H1 (cell line): ENCODE data around the gene XDH. TPM values are rescaled to one million over a fixed set of nuclear protein-coding genes. Genes with fewer than 3 reads are reported as not detected.

ENCODE experiments used
- CTCF ChIA-PET: fragments of 300-600 bp; sonication (Branson Sonifier 250); formaldehyde crosslinking; loops from one replicate; lab custom pipeline; 2021; ENCODE audit not compliant: partially characterized antibody; lab: Charles Lee
- POLR2A ChIA-PET: fragments of 300-600 bp; sonication (Branson Sonifier 250); formaldehyde crosslinking; loops from one replicate; lab custom pipeline; 2021; ENCODE audit warnings: inconsistent platforms; ENCODE audit not compliant: partially characterized antibody; lab: Charles Lee
- DNase-seq, 2 experiments: peaks; one replicate each; pipeline versions ENCODE4 v3.0.0 to v3.0.0-alpha.2; 2010 to 2022; ENCODE audit warnings: low spot score in 2 of 2, low read depth in 1 of 2, mixed read lengths in 1 of 2
- FAIRE-seq: peaks from 2 replicates; lab custom pipeline; 2011; peaks lifted over from hg19 to GRCh38; lab: Jason Lieb, UNC
- H2AFZ ChIP-seq: 2 replicates; pipeline ENCODE4 v1.8.1; 2012; ENCODE audit warnings: low read length, inconsistent platforms
- H2AK5ac ChIP-seq: 2 replicates; pipeline ENCODE4 v1.6.1; 2013; ENCODE audit warnings: low read depth, low read length
- H2BK120ac ChIP-seq: replicated peaks from 2 replicates; pipeline ENCODE3; 2013; ENCODE audit warnings: low read depth, low read length, inconsistent platforms
- H2BK12ac ChIP-seq: 2 replicates; pipeline ENCODE4 v1.6.1; 2013; ENCODE audit warnings: low read depth, low read length
- H2BK15ac ChIP-seq: 2 replicates; pipeline ENCODE4 v1.6.1; 2013; ENCODE audit warnings: low read length
- H2BK20ac ChIP-seq: 2 replicates; pipeline ENCODE4 v1.6.1; 2013; ENCODE audit warnings: low read length
- H2BK5ac ChIP-seq: 2 replicates; pipeline ENCODE4 v1.6.1; 2013; ENCODE audit warnings: low read depth, low read length
- H3K14ac ChIP-seq: 2 replicates; pipeline ENCODE4 v1.6.1; 2013; ENCODE audit warnings: inconsistent platforms; ENCODE audit not compliant: insufficient read length
- H3K18ac ChIP-seq: 2 replicates; pipeline ENCODE4 v1.6.1; 2013; ENCODE audit warnings: low read length; ENCODE audit errors: extremely low read depth
- H3K23ac ChIP-seq: 2 replicates; pipeline ENCODE4 v1.6.1; 2013; ENCODE audit warnings: inconsistent platforms; ENCODE audit not compliant: insufficient read length
- H3K23me2 ChIP-seq: 2 replicates; pipeline ENCODE4 v1.6.1; 2013; ENCODE audit warnings: low read depth, low read length
- H3K27ac ChIP-seq: 2 replicates; pipeline ENCODE4 v1.6.1; 2011; ENCODE audit warnings: low read depth, low read length, inconsistent platforms
- H3K27me3 ChIP-seq, 4 experiments: replicated peaks in 1 of 4; 1 replicate in 1 of 4; 2 replicates in 3 of 4; pipeline versions ENCODE4 v1.6.1 to v1.8.1; 2011 to 2013; ENCODE audit warnings: low read length in 3 of 4, mild to moderate bottlenecking in 3 of 4, inconsistent platforms in 2 of 4, mixed read lengths in 2 of 4, moderate library complexity in 1 of 4; ENCODE audit not compliant: control insufficient read depth in 3 of 4, insufficient read depth in 3 of 4; ENCODE audit errors: extremely low read depth in 1 of 4
- H3K36me3 ChIP-seq, 4 experiments: 2 replicates each; pipeline versions ENCODE4 v1.6.1 to v1.8.1; 2011 to 2013; ENCODE audit warnings: mild to moderate bottlenecking in 4 of 4, low read length in 3 of 4, moderate library complexity in 2 of 4, control low read depth in 1 of 4, inconsistent platforms in 1 of 4; ENCODE audit not compliant: insufficient read depth in 4 of 4, control insufficient read depth in 2 of 4
- H3K4ac ChIP-seq: replicated peaks from 2 replicates; pipeline ENCODE3; 2013; ENCODE audit warnings: low read length, low read depth, mixed read lengths, inconsistent platforms; ENCODE audit not compliant: insufficient read length
- H3K4me1 ChIP-seq, 4 experiments: replicated peaks in 1 of 4; 1 replicate in 1 of 4; 2 replicates in 3 of 4; pipeline versions ENCODE4 v1.6.1 to v1.8.1; 2011 to 2013; ENCODE audit warnings: low read length in 3 of 4, inconsistent platforms in 2 of 4, mixed read lengths in 1 of 4; ENCODE audit not compliant: insufficient read depth in 4 of 4, control insufficient read depth in 3 of 4
- H3K4me2 ChIP-seq, 2 experiments: 2 replicates each; pipeline versions ENCODE4 v1.6.1 to v1.8.1; 2011 to 2013; ENCODE audit warnings: low read depth in 2 of 2, low read length in 2 of 2, control low read depth in 1 of 2, inconsistent platforms in 1 of 2, mild to moderate bottlenecking in 1 of 2; ENCODE audit not compliant: insufficient read depth in 1 of 2
- H3K4me3 ChIP-seq, 4 experiments: fragments of 200-600, 300-600 bp in 1 of 4; sonication (generic), shearing (Covaris generic), sonication (Bioruptor Twin) in 1 of 4; 2 replicates each; pipeline versions ENCODE4 v1.5.1 to v1.8.1; 2011 to 2016; ENCODE audit warnings: low read length in 4 of 4, low read depth in 3 of 4, control low read depth in 2 of 4, inconsistent platforms in 2 of 4, mild to moderate bottlenecking in 2 of 4, mixed read lengths in 1 of 4, moderate library complexity in 1 of 4; ENCODE audit not compliant: insufficient read depth in 2 of 4; ENCODE audit errors: extremely low read depth in 1 of 4
- H3K56ac ChIP-seq: replicated peaks from 2 replicates; pipeline ENCODE3; 2013; ENCODE audit warnings: low read depth, mild to moderate bottlenecking, mixed read lengths, low read length, inconsistent platforms; ENCODE audit not compliant: insufficient read length
- H3K79me1 ChIP-seq: 2 replicates; pipeline ENCODE4 v1.6.1; 2013; ENCODE audit warnings: low read depth, low read length, control low read depth
- H3K79me2 ChIP-seq, 2 experiments: 2 replicates each; pipeline versions ENCODE4 v1.6.1 to v1.8.1; 2012 to 2013; ENCODE audit warnings: low read length in 2 of 2, mild to moderate bottlenecking in 2 of 2, inconsistent platforms in 1 of 2; ENCODE audit not compliant: insufficient read depth in 2 of 2, control insufficient read depth in 1 of 2
- H3K9ac ChIP-seq, 4 experiments: replicated peaks in 1 of 4; 1 replicate in 1 of 4; 2 replicates in 3 of 4; pipeline versions ENCODE4 v1.6.1 to v1.8.1; 2011 to 2013; ENCODE audit warnings: low read depth in 3 of 4, low read length in 3 of 4, control low read depth in 2 of 4, mild to moderate bottlenecking in 2 of 4, moderate library complexity in 2 of 4, inconsistent platforms in 1 of 4; ENCODE audit errors: extremely low read depth in 1 of 4
- H3K9me3 ChIP-seq, 2 experiments: 2 replicates each; pipeline versions ENCODE4 v1.6.1 to v1.8.1; 2012 to 2013; ENCODE audit warnings: mild to moderate bottlenecking in 2 of 2, moderate library complexity in 2 of 2, control low read depth in 1 of 2, inconsistent platforms in 1 of 2, low read depth in 1 of 2, low read length in 1 of 2, mixed read lengths in 1 of 2; ENCODE audit not compliant: insufficient read depth in 2 of 2
- H4K20me1 ChIP-seq, 2 experiments: replicated peaks in 1 of 2; 2 replicates each; pipeline versions ENCODE3 to v1.8.1; 2011 to 2013; ENCODE audit warnings: inconsistent platforms in 2 of 2, low read length in 2 of 2, mild to moderate bottlenecking in 1 of 2; ENCODE audit not compliant: insufficient read depth in 2 of 2, control insufficient read depth in 1 of 2
- H4K5ac ChIP-seq: 2 replicates; pipeline ENCODE4 v1.6.1; 2013; ENCODE audit warnings: low read length, low read depth, mixed read lengths, inconsistent platforms; ENCODE audit not compliant: insufficient read length
- H4K8ac ChIP-seq: 2 replicates; pipeline ENCODE4 v1.8.0; 2013; ENCODE audit warnings: mild to moderate bottlenecking, moderate library complexity, low read length, inconsistent platforms; ENCODE audit not compliant: insufficient read depth; ENCODE audit errors: extremely low read depth
- H4K91ac ChIP-seq: replicated peaks from 2 replicates; pipeline ENCODE3; 2013; ENCODE audit warnings: low read length, mixed read lengths, inconsistent platforms; ENCODE audit not compliant: insufficient read length
- BACH1 ChIP-seq: IDR thresholded peaks from 2 replicates; pipeline ENCODE4 v1.6.1; 2012; ENCODE audit warnings: low read length, improper control_type of control experiment
- CBX5 ChIP-seq: fragments of 300-800, 300-1000 bp; sonication (generic); IDR thresholded peaks from 2 replicates; pipeline ENCODE4 v1.7.1; 2016; ENCODE audit warnings: antibody characterized with exemption, low read length, low read depth
- E2F6 ChIP-seq: IDR thresholded peaks from 2 replicates; pipeline ENCODE4 v1.6.1; 2012; ENCODE audit warnings: inconsistent platforms
- JUN ChIP-seq: IDR thresholded peaks from 2 replicates; pipeline ENCODE4 v1.6.1; 2011; ENCODE audit warnings: low read depth, mild to moderate bottlenecking, improper control_type of control experiment, low read length
- KDM5A ChIP-seq: fragments of 200-600 bp; IDR thresholded peaks from 2 replicates; pipeline ENCODE4 v1.7.1; 2012; ENCODE audit warnings: mild to moderate bottlenecking, low read length, inconsistent platforms, mixed read lengths
- MAFK ChIP-seq: IDR thresholded peaks from 2 replicates; pipeline ENCODE4 v1.6.1; 2012; ENCODE audit warnings: low read depth, mild to moderate bottlenecking, improper control_type of control experiment, low read length
- MAX ChIP-seq: IDR thresholded peaks from 2 replicates; pipeline ENCODE4 v1.6.1; 2012; ENCODE audit warnings: inconsistent platforms
- RAD21 ChIP-seq, 2 experiments: IDR thresholded peaks in 1 of 2; conservative IDR thresholded peaks in 1 of 2; 2 replicates each; pipeline ENCODE4 v1.6.1; 2011; ENCODE audit warnings: low read depth in 2 of 2, low read length in 2 of 2, improper control_type of control experiment in 1 of 2, inconsistent platforms in 1 of 2, mild to moderate bottlenecking in 1 of 2, moderate library complexity in 1 of 2
- RXRA ChIP-seq: IDR thresholded peaks from 2 replicates; pipeline ENCODE4 v1.6.1; 2011; ENCODE audit warnings: low read depth, mild to moderate bottlenecking, low read length, moderate library complexity; ENCODE audit not compliant: insufficient read depth
- SP2 ChIP-seq: IDR thresholded peaks from 2 replicates; pipeline ENCODE4 v1.6.1; 2012; ENCODE audit warnings: mild to moderate bottlenecking, low read length, inconsistent platforms
- SRF ChIP-seq: IDR thresholded peaks from 2 replicates; pipeline ENCODE4 v1.6.1; 2011; ENCODE audit warnings: mild to moderate bottlenecking, low read depth, low read length, moderate library complexity
- WGBS, 2 experiments: shearing (Covaris generic) in 1 of 2; methylation state at CpG; one replicate each; pipeline versions ENCODE4 v1.1.6 to v1.1.7; 2013 to 2015; ENCODE audit warnings: low lambda C conversion rate in 2 of 2, mixed read lengths in 2 of 2, inconsistent platforms in 1 of 2, low coverage in 1 of 2, missing lambda C conversion rate in 1 of 2; ENCODE audit not compliant: insufficient replicate concordance in 2 of 2, insufficient coverage in 1 of 2, insufficient read length in 1 of 2; ENCODE audit errors: extremely low coverage in 1 of 2, missing lambda C conversion rate in 1 of 2; 5-methylcytosine and 5-hydroxymethylcytosine counted together
- polyA plus RNA-seq, 7 experiments: library from polyadenylated mRNA; depleted of rRNA in 3 of 7; stranded (reverse) in 5 of 7; unstranded in 2 of 7; fragments of >200 nt in 5 of 7; fragments of 200-250 nt in 2 of 7; gene quantifications; 1 replicate in 5 of 7; 2 replicates in 1 of 7; 4 replicates in 1 of 7; pipeline versions ENCODE4 v1.2.1 to v1.2.3, GENCODE V29; 2011 to 2013; ENCODE audit warnings: missing spikeins in 2 of 7, mixed read lengths in 2 of 7
- total RNA-seq: library from RNA; stranded (reverse); fragmentation: NEBNext Ultra II Directional; extraction: Animal tissue kit (Norgen Biotek cat#: 25700); gene quantifications from 2 replicates; pipeline ENCODE4 v1.2.1, GENCODE V29; 2021

XDH gene
- total and polyA plus RNA-seq, 2 of the 8 experiments (the other 6 are each of a cell fraction or from before 2014, with no cell fraction given), result 0.68 to 1.2 TPM

- no peak for DNase-seq
- H3K27ac ChIP-seq, result no peak overlapping the region
- no peaks in the 10 kb centered on the region for H4K20me1 ChIP-seq
- H3K56ac ChIP-seq, result no peak overlapping the region
- H3K23ac ChIP-seq, result no peak overlapping the region
- H3K4ac ChIP-seq, result no peak overlapping the region
- POLR2A ChIA-PET, result no interaction called here
- TF ChIP-seq MAX (no peak), CBX5 (no peak), RXRA (no peak), E2F6 (no peak), BACH1 (no peak), SRF (no peak), RAD21 (IDR thresholded peaks at IDR 0.05 in 1 of 2, conservative IDR thresholded peaks at IDR 0.05 in 1 of 2; ENCODE audit: low read depth in 2 of 2, low read length in 2 of 2) (no peak), JUN (no peak), KDM5A (no peak), SP2 (no peak), MAFK (no peak)
- TF ChIP-seq, all 59 proteins: peak for 0
- Histone ChIP-seq H4K91ac (no peak overlapping the region), H3K4me2 (no peak overlapping the region), H3K4me3 (no peak overlapping the region), H4K8ac (no peak overlapping the region), H2BK120ac (no peak overlapping the region), H3K79me2 (no peaks in the 10 kb centered on the region), H3K36me3 (no peaks in the 10 kb centered on the region), H3K9me3 (peaks cover 16 to 17% of the 10 kb centered on the region in 2 experiments), H3K9ac (no peak overlapping the region), H2AK5ac (no peak overlapping the region), H3K18ac (no peak overlapping the region), H3K14ac (no peak overlapping the region), H3K79me1 (no peaks in the 10 kb centered on the region), H2BK5ac (no peak overlapping the region), H3K23me2 (no peaks in the 10 kb centered on the region), H3K27me3 (no peaks in the 10 kb centered on the region), H3K4me1 (peaks cover 0 to 14% (median 6%) of the 10 kb centered on the region in 4 experiments; a peak in 6 of 7 replicates), H4K5ac (no peak overlapping the region), H2BK20ac (no peak overlapping the region), H2BK15ac (no peak overlapping the region), H2BK12ac (no peak overlapping the region), H2AFZ (no peak overlapping the region)
- CTCF ChIA-PET, result interaction anchor here (1.0 to 1.6 kb wide), 2 partner anchors 9 to 16 kb away, joined by 3 to 8 read pairs; no protein-coding TSS in a partner anchor
- WGBS, 2 experiments, result 87% methylated on average over 3 of the region's 3 CpGs; no CpG with 5 or more reads in 1 of the 2 experiments
- no peak for FAIRE-seq
Observed at GRCh38 chr2:31378389-31378788, 36.2 kb downstream of the XDH start.
